ENCODE results near the gene PTPRH.
"Not testable (repeated sequence)": the region's sequence is repeated elsewhere in the genome, so short reads cannot be mapped to it uniquely, and the experiment has no call there.

PTPRH gene

GRCh38 chr19:55160128-55160985, 48.9 kb downstream of the PTPRH start:
- peak; percentile 59 to 73 for DNase-seq (ENCODE audit: extremely low read depth in 1 of 2, low read depth in 1 of 2)

GRCh38 chr19:55158848-55159749, 50.2 kb downstream of the PTPRH start:
- no peak for DNase-seq (ENCODE audit: extremely low read depth in 1 of 2, low read depth in 1 of 2)

- no peak for DNase-seq (ENCODE audit: extremely low read depth in 1 of 2, low read depth in 1 of 2)
Measured at GRCh38 chr19:55158423-55158822, 50.9 kb downstream of the PTPRH start.

GRCh38 chr19:55157064-55157908, 52.0 kb downstream of the PTPRH start, which contains the start of gene TNNI3:
TSS of gene TNNI3 (minus strand) at chr19:55157732. CDS start at chr19:55157589, 143 bp downstream.
- no peak for DNase-seq (ENCODE audit: extremely low read depth in 1 of 2, low read depth in 1 of 2)

- no peak for DNase-seq (ENCODE audit: extremely low read depth in 1 of 2, low read depth in 1 of 2)
Measured at GRCh38 chr19:55156202-55157063, 52.9 kb downstream of the PTPRH start.

- not testable (repeated sequence) for DNase-seq (ENCODE audit: extremely low read depth in 1 of 2, low read depth in 1 of 2)
Measured at GRCh38 chr19:55155784-55156183, 53.5 kb downstream of the PTPRH start.

- DNase-seq (ENCODE audit: extremely low read depth in 1 of 2, low read depth in 1 of 2): no peak
Measured at GRCh38 chr19:55153652-55154264, 55.5 kb downstream of the PTPRH start.

- no peak for DNase-seq (ENCODE audit: extremely low read depth in 1 of 2, low read depth in 1 of 2)
Measured at GRCh38 chr19:55152017-55152416, 57.3 kb downstream of the PTPRH start.

- no peak for DNase-seq (ENCODE audit: extremely low read depth in 1 of 2, low read depth in 1 of 2)
Measured at GRCh38 chr19:55149078-55150003, 60.0 kb downstream of the PTPRH start, which contains the start of gene TNNT1. TSS of gene TNNT1 (minus strand) at chr19:55149206. CDS start at chr19:55147157, 2,049 bp downstream.

GRCh38 chr19:55147545-55148251, 61.6 kb downstream of the PTPRH start:
- no peak for DNase-seq (ENCODE audit: extremely low read depth in 1 of 2, low read depth in 1 of 2)

GRCh38 chr19:55146705-55147273, 62.5 kb downstream of the PTPRH start:
- DNase-seq (ENCODE audit: extremely low read depth in 1 of 2, low read depth in 1 of 2): no peak

- no peak for DNase-seq (ENCODE audit: extremely low read depth in 1 of 2, low read depth in 1 of 2)
Measured at GRCh38 chr19:55146078-55146704, 63.1 kb downstream of the PTPRH start.

GRCh38 chr19:55145232-55145631, 64.1 kb downstream of the PTPRH start:
- no peak for DNase-seq (ENCODE audit: extremely low read depth in 1 of 2, low read depth in 1 of 2)

GRCh38 chr19:55141696-55142095, 67.6 kb downstream of the PTPRH start:
- no peak for DNase-seq (ENCODE audit: extremely low read depth in 1 of 2, low read depth in 1 of 2)

- no peak for DNase-seq (ENCODE audit: extremely low read depth in 1 of 2, low read depth in 1 of 2)
Measured at GRCh38 chr19:55137915-55138314, 71.4 kb downstream of the PTPRH start.

GRCh38 chr19:55136399-55137102, 72.8 kb downstream of the PTPRH start:
- DNase-seq (ENCODE audit: extremely low read depth in 1 of 2, low read depth in 1 of 2): no peak

Data from activated CD8-positive, alpha-beta memory T cell treated with anti-CD3 and anti-CD28 coated beads for 1 hour (primary cell).